Measurements from ENCODE around the gene EGFL8. TPM values are rescaled to one million over a fixed set of nuclear protein-coding genes. Genes with fewer than 3 reads are reported as not detected.
"Not testable (repeated sequence)": the region's sequence is repeated elsewhere in the genome, so short reads cannot be mapped to it uniquely, and the experiment has no call there.

Gene EGFL8
- total RNA-seq, 4 donors from 2014 or later, result 7.3 to 66.5 (median 15.4) TPM

DNA sequence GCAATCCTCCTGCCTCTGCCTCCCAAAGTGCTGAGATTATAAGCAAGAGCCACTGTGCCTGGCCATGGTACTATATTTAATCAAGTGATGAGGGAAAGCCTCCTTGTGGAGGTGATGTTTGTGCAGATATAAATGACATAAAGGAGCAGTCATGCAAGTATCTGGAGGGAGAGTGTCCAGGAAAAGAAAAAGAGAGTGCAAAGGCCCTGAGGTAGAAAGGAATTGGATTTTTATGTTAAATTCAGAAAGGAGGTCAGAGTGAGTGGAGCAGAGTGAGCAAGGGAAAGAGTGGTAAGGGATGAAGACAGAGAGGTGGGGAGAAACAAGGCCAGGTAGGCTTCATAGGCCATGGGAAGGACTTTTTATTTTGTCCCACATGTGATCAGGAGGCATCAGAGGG is 26.9 kb upstream of the EGFL8 start:
- no peak for DNase-seq (ENCODE audit: low spot score in 2 of 2)

DNA sequence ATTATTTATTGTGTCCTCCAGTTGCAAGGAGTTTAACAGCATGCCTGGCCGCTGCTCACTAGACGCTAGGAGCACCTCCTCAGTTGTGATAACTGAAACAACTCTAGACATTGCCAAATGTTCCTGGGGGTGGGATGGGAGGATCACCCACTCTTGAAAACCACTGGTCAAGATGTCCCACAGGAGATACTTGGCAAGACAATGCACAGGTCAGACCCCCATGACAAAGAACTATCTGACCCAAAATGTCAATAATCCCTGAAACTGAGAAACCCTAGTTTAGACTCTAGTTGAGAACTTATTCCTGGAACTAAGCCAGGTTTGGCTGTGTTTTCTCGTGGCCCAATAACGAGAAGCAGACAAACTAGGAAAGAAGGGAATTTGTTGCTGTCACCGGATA is 24.8 kb upstream of the EGFL8 start:
- Histone ChIP-seq H3K9me3 (no peaks in the 10 kb centered on the region), H3K27ac (no peak overlapping the region), H3K27me3 (no peaks in the 10 kb centered on the region), H3K4me1 (no peaks in the 10 kb centered on the region), H3K36me3 (no peaks in the 10 kb centered on the region), H3K4me3 (no peak overlapping the region)
- DNase-seq (ENCODE audit: low spot score in 2 of 2), result no peak
- WGBS, result 65% methylated on average over 5 of the region's 5 CpGs
- TF ChIP-seq POLR2A (IDR thresholded peaks at IDR 0.05) (no peak), EP300 (IDR thresholded peaks at IDR 0.05) (no peak), POLR2AphosphoS5 (IDR thresholded peaks at IDR 0.05) (no peak)
- TF ChIP-seq, protein P1, sequence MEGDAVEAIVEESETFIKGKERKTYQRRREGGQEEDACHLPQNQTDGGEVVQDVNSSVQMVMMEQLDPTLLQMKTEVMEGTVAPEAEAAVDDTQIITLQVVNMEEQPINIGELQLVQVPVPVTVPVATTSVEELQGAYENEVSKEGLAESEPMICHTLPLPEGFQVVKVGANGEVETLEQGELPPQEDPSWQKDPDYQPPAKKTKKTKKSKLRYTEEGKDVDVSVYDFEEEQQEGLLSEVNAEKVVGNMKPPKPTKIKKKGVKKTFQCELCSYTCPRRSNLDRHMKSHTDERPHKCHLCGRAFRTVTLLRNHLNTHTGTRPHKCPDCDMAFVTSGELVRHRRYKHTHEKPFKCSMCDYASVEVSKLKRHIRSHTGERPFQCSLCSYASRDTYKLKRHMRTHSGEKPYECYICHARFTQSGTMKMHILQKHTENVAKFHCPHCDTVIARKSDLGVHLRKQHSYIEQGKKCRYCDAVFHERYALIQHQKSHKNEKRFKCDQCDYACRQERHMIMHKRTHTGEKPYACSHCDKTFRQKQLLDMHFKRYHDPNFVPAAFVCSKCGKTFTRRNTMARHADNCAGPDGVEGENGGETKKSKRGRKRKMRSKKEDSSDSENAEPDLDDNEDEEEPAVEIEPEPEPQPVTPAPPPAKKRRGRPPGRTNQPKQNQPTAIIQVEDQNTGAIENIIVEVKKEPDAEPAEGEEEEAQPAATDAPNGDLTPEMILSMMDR (IDR thresholded peaks at IDR 0.05), result no peak

More for the DNA sequence above, 26.9 kb upstream of the EGFL8 start:
- no peak for TF ChIP-seq POLR2A (IDR thresholded peaks at IDR 0.05)
- H3K27me3 ChIP-seq, result no peaks in the 10 kb centered on the region
- no peak overlapping the region for H3K4me3 ChIP-seq
- H3K4me1 ChIP-seq, result no peaks in the 10 kb centered on the region
- no peaks in the 10 kb centered on the region for H3K9me3 ChIP-seq
- no peaks in the 10 kb centered on the region for H3K36me3 ChIP-seq
- H3K27ac ChIP-seq, result no peak overlapping the region

DNA sequence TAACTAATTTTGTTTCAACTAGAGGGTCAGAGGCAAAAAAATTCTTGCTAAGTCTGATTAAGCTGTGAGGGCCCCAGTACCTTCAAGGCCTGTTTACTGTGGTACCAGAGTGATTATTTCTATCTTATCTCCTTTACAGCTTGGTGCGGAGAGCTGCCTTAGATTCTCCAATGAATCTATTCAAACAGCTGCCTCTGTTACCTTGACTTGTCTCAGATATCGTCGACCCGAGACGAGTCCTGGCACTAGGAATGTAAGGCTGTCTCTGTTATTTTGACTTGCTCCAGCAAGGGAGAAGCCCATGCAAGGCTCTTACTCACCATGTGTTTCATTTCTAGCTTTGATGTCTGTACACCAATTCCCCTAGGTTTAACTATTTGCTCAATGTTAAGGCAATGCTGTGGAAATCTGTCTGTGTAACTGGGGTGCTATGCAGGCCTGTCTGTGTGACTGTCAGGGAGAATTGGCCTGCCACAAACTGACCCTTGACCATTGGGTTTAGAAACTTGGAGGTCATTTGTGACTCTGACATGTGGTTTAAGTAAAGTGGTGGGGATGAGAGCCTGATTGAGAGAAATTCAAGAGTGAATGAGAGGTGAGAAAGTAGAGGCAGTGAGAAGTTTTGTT is 23.9 kb upstream of the EGFL8 start:
- no peak overlapping the region for H3K4me3 ChIP-seq
- no peaks in the 10 kb centered on the region for H3K36me3 ChIP-seq
- no peaks in the 10 kb centered on the region for H3K9me3 ChIP-seq
- H3K27me3 ChIP-seq, result no peaks in the 10 kb centered on the region
- DNase-seq (ENCODE audit: low spot score in 2 of 2), result no peak
- 85% methylated on average over 5 of the region's 5 CpGs for WGBS
- TF ChIP-seq POLR2AphosphoS5 (IDR thresholded peaks at IDR 0.05), result no peak
- TF ChIP-seq, protein P1 (IDR thresholded peaks at IDR 0.05), result no peak
- no peak for TF ChIP-seq POLR2A (IDR thresholded peaks at IDR 0.05)
- no peak for TF ChIP-seq EP300 (IDR thresholded peaks at IDR 0.05)
- H3K27ac ChIP-seq, result no peak overlapping the region
- no peaks in the 10 kb centered on the region for H3K4me1 ChIP-seq

DNA sequence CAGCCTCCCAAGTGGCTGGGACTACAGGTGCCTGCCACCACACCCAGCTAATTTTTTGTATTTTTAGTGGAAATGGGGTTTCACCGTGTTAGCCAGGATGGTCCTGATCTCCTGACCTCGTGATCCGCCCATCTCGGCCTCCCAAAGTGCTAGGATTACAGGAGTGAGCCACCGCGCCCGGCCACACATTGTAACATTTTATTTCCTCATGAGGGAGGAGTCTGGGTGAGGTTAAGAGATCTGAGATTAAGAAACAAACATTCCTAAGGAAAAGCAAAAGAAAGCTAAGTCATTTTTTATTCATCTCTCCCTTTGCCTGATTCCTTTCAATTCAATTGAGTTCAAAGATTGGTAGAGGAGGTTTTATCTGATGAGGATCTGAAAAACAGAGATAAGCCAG is 20.2 kb upstream of the EGFL8 start:
- WGBS, result 80% methylated on average over 7 of the region's 7 CpGs
- not testable (repeated sequence) for H3K36me3 ChIP-seq; H3K27me3 ChIP-seq; H3K9me3 ChIP-seq; H3K4me1 ChIP-seq; DNase-seq (ENCODE audit: low spot score in 2 of 2); H3K4me3 ChIP-seq; H3K27ac ChIP-seq

GRCh38 chr6:32146287-32146686 is 18.1 kb upstream of the EGFL8 start:
- Histone ChIP-seq H3K9me3 (no peaks in the 10 kb centered on the region), H3K36me3 (no peaks in the 10 kb centered on the region), H3K4me1 (peaks cover 11% of the 10 kb centered on the region), H3K4me3 (no peak overlapping the region), H3K27ac (no peak overlapping the region), H3K27me3 (no peaks in the 10 kb centered on the region)
- no peak for DNase-seq (ENCODE audit: low spot score in 2 of 2)
- TF ChIP-seq, protein P1 (IDR thresholded peaks at IDR 0.05), result no peak
- TF ChIP-seq POLR2AphosphoS5 (IDR thresholded peaks at IDR 0.05), result no peak
- no peak for TF ChIP-seq EP300 (IDR thresholded peaks at IDR 0.05)
- no peak for TF ChIP-seq POLR2A (IDR thresholded peaks at IDR 0.05)
- 81% methylated on average over 1 of the region's 1 CpG for WGBS

GRCh38 chr6:32146687-32147086 is 17.7 kb upstream of the EGFL8 start:
- TF ChIP-seq POLR2A (IDR thresholded peaks at IDR 0.05) (no peak), EP300 (IDR thresholded peaks at IDR 0.05) (no peak), POLR2AphosphoS5 (IDR thresholded peaks at IDR 0.05) (no peak)
- no peaks in the 10 kb centered on the region for H3K9me3 ChIP-seq
- H3K4me3 ChIP-seq, result no peak overlapping the region
- peaks cover 14% of the 10 kb centered on the region for H3K4me1 ChIP-seq
- H3K36me3 ChIP-seq, result no peaks in the 10 kb centered on the region
- H3K27ac ChIP-seq, result no peak overlapping the region
- no peaks in the 10 kb centered on the region for H3K27me3 ChIP-seq
- 53% methylated on average over 4 of the region's 4 CpGs for WGBS
- DNase-seq (ENCODE audit: low spot score in 2 of 2), result no peak

Data from suprapubic skin (tissue), 4 donors.